Hypothalamus (tissue), 51 donors: ENCODE measurements around the gene DBT.
"Not testable (repeated sequence)": the region's sequence is repeated elsewhere in the genome, so short reads cannot be mapped to it uniquely, and the experiment has no call there.

ENCODE experiments used
- DNase-seq, 51 donors: peaks; one replicate each; lab custom pipeline; 2025; lab: John Stamatoyannopoulos, UW

Gene DBT

GRCh38 chr1:100202703-100203102 is 46.9 kb downstream of the DBT start:
- DNase-seq: not testable (repeated sequence)

- DNase-seq: not testable (repeated sequence)
Observed at GRCh38 chr1:100200060-100200459, 49.6 kb downstream of the DBT start.

- no peak for DNase-seq
Observed at GRCh38 chr1:100198596-100198995, 51.0 kb downstream of the DBT start.

DNA sequence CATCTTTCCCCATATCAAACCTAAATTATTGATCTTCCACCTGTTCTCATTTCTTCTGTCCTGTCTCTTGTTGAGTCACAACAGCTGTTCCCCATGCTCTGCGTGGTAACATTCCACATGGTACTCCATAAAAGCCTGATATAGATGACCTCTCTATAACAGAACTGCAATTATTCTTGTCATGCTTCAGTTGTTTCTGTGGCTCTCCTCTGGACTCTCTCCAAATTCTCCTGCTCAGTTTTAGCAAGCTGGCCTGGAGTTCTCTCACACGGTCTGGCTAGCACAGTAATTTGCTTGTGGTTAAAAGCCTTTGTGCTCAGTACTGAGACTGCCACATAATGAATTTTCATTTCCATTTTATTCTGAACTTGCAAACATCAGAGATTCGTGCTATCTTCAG is 61.0 kb downstream of the DBT start:
- DNase-seq: peak in 32 of 51 donors; percentile 1 to 58 (median 18)

DNA sequence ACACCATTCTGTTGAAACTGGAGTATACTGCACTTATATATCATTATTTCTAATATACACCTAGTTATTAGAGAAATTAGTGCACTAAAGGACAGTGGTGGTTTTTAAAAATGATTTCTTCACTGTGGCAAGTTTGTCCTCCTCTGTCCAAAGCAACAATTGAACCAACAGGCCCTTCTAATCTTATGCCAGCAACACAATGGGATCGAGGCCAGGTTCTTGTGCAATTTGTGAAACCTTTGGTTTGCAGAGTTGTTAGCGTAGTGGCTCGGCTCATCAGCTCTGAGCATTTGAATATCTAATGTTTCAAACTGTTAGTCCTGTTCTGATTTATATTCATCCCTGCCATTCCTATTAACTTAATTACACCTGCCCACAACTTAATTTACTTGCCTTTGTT is 61.7 kb downstream of the DBT start:
- peak in 14 of 51 donors; percentile 1 to 32 (median 10) for DNase-seq

GRCh38 chr1:100184536-100184935 is 65.1 kb downstream of the DBT start:
- DNase-seq: no peak

DNA sequence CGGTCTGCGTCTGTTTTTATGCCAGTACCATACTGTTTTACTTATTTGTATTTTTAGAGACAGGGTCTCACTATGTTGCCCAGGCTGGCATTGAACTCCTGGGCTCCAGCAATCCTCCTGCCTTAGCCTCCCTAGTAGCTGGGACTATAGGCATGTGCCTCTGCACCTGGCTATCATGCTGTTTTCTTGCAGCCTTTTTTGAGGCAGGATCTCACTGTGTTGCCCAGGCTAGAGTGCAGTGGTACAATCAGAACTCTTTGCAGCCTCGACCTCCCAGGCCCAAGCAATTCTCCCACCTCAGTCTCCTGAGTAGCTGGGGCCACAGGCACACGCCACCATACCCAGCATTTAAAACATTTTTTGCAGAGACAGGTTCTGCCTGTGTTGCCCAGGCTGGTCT is 66.3 kb downstream of the DBT start:
- DNase-seq: no peak

DNA sequence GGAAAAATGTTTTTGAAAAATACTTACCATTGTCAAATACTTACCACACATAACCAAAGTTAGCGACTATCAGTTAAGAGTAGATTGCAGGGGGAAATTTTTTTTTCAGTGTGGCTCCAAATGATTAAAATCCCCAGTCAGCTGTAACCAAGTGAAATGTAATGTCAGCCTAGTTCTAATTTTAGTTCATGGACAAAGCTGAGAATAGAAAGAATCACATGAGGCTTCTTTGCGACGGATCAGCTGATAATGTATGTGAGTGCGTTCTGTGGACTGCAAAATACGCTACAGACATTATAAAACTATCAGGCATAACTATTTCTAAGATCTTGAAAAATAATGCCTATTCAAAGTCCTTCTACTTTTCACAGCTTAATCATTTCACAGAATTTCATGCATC is 71.5 kb downstream of the DBT start, which contains the start of gene LRRC39:
TSS of gene LRRC39 (minus strand) at position 166 of the 400 bp plus-strand sequence. CDS start 9,740 bp downstream, outside the sequence.
- no peak for DNase-seq

DNA sequence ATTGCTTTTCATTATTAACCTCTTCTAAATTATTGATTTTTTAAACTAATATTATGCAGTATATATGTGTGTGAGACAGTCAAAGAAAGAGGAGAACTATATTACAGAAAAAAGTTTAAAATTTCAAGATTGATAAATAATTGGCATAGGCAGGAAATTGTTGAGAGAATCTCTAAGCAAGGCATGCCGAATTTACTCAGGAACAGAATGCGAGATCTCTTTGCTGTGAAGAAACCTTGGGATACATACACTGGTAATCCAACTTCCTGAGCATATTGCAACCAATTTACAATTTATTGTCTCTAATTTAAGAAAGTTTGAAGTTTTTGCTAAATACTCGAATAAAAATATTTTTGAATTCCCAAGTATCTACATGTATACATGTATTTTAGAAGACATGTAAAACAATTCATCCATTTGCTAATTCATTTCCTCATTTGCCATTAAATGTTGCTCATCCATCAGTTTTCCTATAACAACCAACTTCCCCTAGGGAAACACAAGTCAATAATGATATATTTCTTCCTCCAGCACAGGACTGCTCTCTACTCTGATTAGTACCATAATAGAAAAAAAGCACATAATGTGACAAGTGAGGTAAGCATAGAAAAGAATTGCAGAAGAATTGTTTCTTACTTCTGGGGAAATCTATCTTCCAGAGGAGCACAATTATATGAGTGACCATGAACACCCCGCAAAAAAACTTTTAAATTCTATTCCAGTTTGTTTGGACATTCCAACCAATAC is 72.2 kb downstream of the DBT start:
- no peak for DNase-seq

DNA sequence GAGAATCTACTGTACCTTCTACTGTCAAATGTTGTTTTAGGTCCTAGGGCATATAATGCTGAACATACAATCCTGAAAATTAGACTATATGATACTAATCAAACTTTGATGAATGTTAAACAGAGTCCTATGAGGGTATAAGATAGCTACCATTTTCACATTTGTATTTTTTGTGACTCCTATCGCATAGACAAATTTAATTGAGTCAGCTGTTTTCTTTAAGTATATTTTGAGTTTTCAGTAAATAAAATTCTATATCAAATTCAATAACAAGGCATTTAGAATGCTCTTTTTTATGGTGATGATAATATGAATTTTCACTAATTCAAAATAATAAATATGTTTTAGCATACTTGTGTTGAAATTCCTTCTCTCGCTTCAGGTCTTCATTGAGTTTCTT is 81.6 kb downstream of the DBT start:
- no peak for DNase-seq

- no peak for DNase-seq
Observed at GRCh38 chr1:100164702-100165101, 84.9 kb downstream of the DBT start.

GRCh38 chr1:100164216-100164615 is 85.4 kb downstream of the DBT start:
- DNase-seq: no peak

DNA sequence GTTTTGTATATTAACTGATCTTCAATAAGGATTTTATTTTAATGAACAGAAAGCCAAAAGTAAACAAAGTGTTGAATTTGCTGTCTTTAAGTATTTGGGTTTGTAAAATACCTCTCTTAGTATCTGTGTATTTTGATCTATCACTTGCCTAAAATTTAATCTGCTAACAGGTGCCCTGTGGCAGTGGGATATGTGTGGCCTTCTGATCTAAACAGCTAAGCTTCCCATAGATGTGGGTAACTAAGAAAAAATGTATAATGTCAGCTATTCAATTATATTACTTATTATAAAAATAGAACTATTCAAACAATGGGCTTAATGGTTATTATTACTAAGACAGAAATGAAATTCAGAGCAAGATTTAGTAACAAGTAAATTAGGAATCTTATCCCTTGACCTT is 86.8 kb downstream of the DBT start:
- DNase-seq: no peak

- DNase-seq: no peak
Observed at GRCh38 chr1:100152271-100152670, 97.4 kb downstream of the DBT start.

DNA sequence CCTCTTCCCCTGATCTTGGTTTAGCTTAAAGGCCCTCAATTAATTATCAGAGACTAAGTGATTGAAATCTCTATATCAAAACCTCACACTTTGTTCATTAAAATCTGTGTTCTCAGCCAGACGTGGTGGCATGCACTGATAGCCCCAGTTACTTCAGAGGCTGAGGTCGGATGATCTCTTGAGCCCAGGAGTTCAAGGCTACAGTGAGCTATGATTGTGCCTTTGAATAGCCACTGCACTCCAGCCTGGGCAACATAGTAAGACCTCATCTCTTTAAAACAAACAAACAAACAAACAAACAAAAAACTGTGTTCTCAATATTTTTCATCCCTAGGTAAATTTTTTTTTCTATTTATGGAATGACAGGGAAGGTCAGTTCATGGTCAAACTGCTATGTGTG is 98.0 kb downstream of the DBT start:
- no peak for DNase-seq

DNA sequence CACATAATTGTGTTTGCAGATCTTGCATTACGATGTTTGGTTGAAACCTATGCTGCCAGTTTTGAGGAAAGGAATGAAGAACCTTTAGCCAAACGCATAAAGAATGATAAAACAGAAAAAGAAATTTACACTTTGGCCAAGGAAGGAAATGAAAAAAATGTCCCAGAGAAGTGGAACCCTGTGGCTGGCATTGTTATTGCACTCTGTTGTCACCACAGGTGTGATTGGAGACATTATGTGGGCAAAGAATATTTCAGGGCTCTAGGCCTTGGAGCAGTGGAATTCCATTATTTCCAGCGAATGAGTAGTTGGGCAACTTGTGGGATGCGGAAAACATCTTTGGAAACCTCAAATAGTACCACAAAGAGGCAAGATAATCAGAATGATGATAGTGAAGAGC is 101.8 kb downstream of the DBT start:
- no peak for DNase-seq

DNA sequence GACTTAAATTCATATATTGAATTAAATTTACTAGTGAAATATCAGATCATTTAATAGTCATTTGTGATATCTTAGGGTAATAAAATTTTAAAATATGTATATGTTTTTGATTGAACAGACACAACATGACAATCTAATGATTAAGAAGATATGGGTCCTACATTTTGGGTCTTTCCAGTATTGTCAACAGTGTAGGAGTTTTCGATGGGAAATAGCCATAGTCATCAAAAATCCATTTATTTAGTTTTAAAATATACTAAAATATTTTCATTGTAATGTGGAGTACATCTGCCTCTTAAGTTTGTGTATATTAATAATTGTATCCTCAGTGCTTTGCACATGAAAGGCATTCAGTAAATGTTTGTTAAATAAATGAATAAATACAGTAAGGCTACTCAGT is 102.7 kb downstream of the DBT start:
- DNase-seq: no peak

GRCh38 chr1:100145116-100145515 is 104.5 kb downstream of the DBT start:
- DNase-seq: no peak

DNA sequence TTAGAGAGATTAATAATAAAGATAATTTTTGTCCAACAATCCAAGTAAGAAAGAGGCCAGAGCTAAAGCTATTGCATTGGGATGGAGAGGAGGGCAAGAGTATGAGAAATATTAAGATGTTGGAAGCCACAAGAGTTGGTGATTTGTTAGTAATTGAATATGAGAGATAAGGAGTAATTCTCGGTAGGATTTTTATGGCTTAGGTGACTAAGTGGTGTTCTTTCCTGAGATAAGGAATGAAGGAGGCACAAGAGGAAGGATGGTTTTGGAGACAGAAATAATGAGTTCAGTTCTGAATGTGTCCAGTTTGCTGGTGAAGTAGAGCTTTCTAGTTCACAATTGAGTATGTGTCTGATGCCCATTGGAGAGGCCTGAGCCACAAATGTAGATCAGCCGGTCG is 107.3 kb downstream of the DBT start:
- DNase-seq: no peak

- no peak for DNase-seq
Observed at GRCh38 chr1:100141192-100141591, 108.4 kb downstream of the DBT start.

GRCh38 chr1:100137602-100138001 is 112.0 kb downstream of the DBT start:
- DNase-seq: no peak
